GM18519 (cell line): ENCODE results near the gene CCIN.

Experiments
- ATAC-seq: cut with Tn5 transposase; IDR thresholded peaks from one replicate; pipeline ENCODE4 v1.9.1; 2021; ENCODE audit warnings: mild to moderate bottlenecking, moderate library complexity; ENCODE audit not compliant: unreplicated experiment, low FRiP score

The CCIN gene

GRCh38 chr9:36187414-36187813, 18.2 kb downstream of the CCIN start:
- no peak for ATAC-seq

GRCh38 chr9:36188212-36188611, 19.0 kb downstream of the CCIN start:
- no peak for ATAC-seq

- ATAC-seq: no peak
Observed at GRCh38 chr9:36189976-36190375, 20.8 kb downstream of the CCIN start.

- ATAC-seq: peak; percentile 90
Observed at GRCh38 chr9:36190388-36191289, 21.5 kb downstream of the CCIN start, which contains the start of gene CLTA. Gene CLTA, plus strand, starts transcription at chr9:36190921. Its CDS starts 136 bp downstream, at chr9:36191057.

- ATAC-seq: no peak
Observed at GRCh38 chr9:36191290-36191645, 22.1 kb downstream of the CCIN start.

GRCh38 chr9:36191686-36192085, 22.5 kb downstream of the CCIN start:
- no peak for ATAC-seq

- no peak for ATAC-seq
Observed at GRCh38 chr9:36192196-36192595, 23.0 kb downstream of the CCIN start.

- ATAC-seq: no peak
Observed at GRCh38 chr9:36193023-36193422, 23.8 kb downstream of the CCIN start.

- ATAC-seq: no peak
Observed at GRCh38 chr9:36194326-36195000, 25.3 kb downstream of the CCIN start.

- ATAC-seq: no peak
Observed at GRCh38 chr9:36204906-36205547, 35.8 kb downstream of the CCIN start.

- ATAC-seq: no peak
Observed at GRCh38 chr9:36207016-36207415, 37.8 kb downstream of the CCIN start.

GRCh38 chr9:36207546-36208012, 38.4 kb downstream of the CCIN start:
- no peak for ATAC-seq

GRCh38 chr9:36208521-36209253, 39.5 kb downstream of the CCIN start:
- ATAC-seq: no peak

GRCh38 chr9:36210722-36211121, 41.5 kb downstream of the CCIN start:
- no peak for ATAC-seq

GRCh38 chr9:36211510-36211909, 42.3 kb downstream of the CCIN start:
- no peak for ATAC-seq

- ATAC-seq: no peak
Observed at GRCh38 chr9:36213387-36213786, 44.2 kb downstream of the CCIN start.

GRCh38 chr9:36213989-36214388, 44.8 kb downstream of the CCIN start:
- no peak for ATAC-seq

- no peak for ATAC-seq
Observed at GRCh38 chr9:36214571-36214970, 45.4 kb downstream of the CCIN start.

GRCh38 chr9:36217256-36217968, 48.2 kb downstream of the CCIN start:
- no peak for ATAC-seq

- ATAC-seq: no peak
Observed at GRCh38 chr9:36218011-36218410, 48.8 kb downstream of the CCIN start.
